Measurements from ENCODE around the gene CD55.

The CD55 gene

GRCh38 chr1:207305489-207305873, 16.0 kb upstream of the CD55 start:
- H3K4me3 ChIP-seq (replicated peaks; ENCODE audit: low read depth, low read length): no peak overlapping the region
- TF ChIP-seq, protein P1, sequence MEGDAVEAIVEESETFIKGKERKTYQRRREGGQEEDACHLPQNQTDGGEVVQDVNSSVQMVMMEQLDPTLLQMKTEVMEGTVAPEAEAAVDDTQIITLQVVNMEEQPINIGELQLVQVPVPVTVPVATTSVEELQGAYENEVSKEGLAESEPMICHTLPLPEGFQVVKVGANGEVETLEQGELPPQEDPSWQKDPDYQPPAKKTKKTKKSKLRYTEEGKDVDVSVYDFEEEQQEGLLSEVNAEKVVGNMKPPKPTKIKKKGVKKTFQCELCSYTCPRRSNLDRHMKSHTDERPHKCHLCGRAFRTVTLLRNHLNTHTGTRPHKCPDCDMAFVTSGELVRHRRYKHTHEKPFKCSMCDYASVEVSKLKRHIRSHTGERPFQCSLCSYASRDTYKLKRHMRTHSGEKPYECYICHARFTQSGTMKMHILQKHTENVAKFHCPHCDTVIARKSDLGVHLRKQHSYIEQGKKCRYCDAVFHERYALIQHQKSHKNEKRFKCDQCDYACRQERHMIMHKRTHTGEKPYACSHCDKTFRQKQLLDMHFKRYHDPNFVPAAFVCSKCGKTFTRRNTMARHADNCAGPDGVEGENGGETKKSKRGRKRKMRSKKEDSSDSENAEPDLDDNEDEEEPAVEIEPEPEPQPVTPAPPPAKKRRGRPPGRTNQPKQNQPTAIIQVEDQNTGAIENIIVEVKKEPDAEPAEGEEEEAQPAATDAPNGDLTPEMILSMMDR (IDR thresholded peaks at IDR 0.05; ENCODE audit: low read depth, low read length, missing control alignments): no peak
- no peak for DNase-seq (ENCODE audit: extremely low read depth, low read depth)

GRCh38 chr1:207306023-207306422, 15.5 kb upstream of the CD55 start:
- TF ChIP-seq, protein P1 (IDR thresholded peaks at IDR 0.05; ENCODE audit: low read depth, low read length, missing control alignments): no peak
- DNase-seq (ENCODE audit: extremely low read depth, low read depth): no peak
- no peak overlapping the region for H3K4me3 ChIP-seq (replicated peaks; ENCODE audit: low read depth, low read length)

DNA sequence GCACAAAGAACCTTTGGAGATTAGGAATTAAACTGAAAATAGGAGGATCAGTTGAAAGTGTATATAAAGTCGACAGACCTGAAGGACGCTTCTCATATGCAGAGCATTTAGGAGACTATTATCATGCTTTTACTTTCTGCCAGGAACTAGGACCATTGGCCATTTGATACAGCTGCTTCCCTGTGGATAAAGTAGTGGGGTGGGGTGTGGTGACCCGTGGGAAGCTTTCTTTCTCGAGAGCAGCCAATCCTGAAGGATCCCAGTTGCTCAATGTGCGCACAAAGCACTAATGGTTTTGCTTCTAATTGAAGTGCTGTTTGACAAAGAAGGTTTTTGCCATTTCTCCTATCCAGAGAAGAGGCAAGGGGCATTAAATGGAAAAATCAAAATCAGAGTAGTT, 14.9 kb upstream of the CD55 start:
- TF ChIP-seq, protein P1 (IDR thresholded peaks at IDR 0.05; ENCODE audit: low read depth, low read length, missing control alignments): no peak
- DNase-seq (ENCODE audit: extremely low read depth, low read depth): no peak
- no peak overlapping the region for H3K4me3 ChIP-seq (replicated peaks; ENCODE audit: low read depth, low read length)

GRCh38 chr1:207308451-207309190, 12.9 kb upstream of the CD55 start:
- no peak for DNase-seq (ENCODE audit: extremely low read depth, low read depth)
- H3K4me3 ChIP-seq (replicated peaks; ENCODE audit: low read depth, low read length): no peak overlapping the region
- TF ChIP-seq, protein P1 (IDR thresholded peaks at IDR 0.05; ENCODE audit: low read depth, low read length, missing control alignments): no peak

DNA sequence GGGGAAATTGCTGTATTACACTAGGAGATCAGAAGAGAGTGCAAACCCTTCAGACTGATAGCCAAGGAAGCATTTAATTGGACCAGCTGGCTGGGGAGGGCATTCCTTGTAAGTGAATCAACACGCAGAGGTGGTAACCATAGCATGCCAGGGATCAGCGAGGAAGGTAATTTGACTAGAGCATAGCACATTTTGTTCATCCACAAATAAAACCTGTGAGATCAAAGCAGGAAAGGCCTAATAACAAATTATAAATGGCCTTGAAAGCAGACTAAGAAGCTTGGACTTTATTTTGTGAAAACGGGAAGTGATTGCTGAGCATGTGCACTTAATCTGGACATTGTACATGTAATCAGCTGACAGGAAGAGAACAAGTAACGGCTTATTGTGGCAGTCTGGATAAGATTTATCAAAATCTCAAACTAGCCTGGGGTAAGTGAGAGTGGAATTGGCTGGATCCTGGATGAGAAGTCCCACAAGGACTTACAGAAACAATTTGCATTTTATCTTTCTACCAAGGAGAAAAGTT, 11.7 kb upstream of the CD55 start:
- TF ChIP-seq, protein P1 (IDR thresholded peaks at IDR 0.05; ENCODE audit: low read depth, low read length, missing control alignments): no peak
- H3K4me3 ChIP-seq (replicated peaks; ENCODE audit: low read depth, low read length): no peak overlapping the region
- peak; percentile 46 for DNase-seq (ENCODE audit: extremely low read depth, low read depth)

- H3K4me3 ChIP-seq (replicated peaks; ENCODE audit: low read depth, low read length): no peak overlapping the region
- DNase-seq (ENCODE audit: extremely low read depth, low read depth): no peak
- TF ChIP-seq, protein P1 (IDR thresholded peaks at IDR 0.05; ENCODE audit: low read depth, low read length, missing control alignments): no peak
These were observed 9.4 kb upstream of the CD55 start for GRCh38 chr1:207311888-207312603.

Measured in HFF-Myc (cell line).